ENCODE measurements around the gene MAP3K20. TPM values are rescaled to one million over a fixed set of nuclear protein-coding genes. Genes with fewer than 3 reads are reported as not detected.

MAP3K20 gene
- total and polyA plus RNA-seq, 3 experiments from 2014 or later, result 1.9 to 14.1 (median 11.2) TPM

- H3K36me3 ChIP-seq (ENCODE audit: insufficient read depth, low read length), result no peaks in the 10 kb centered on the region
- Mint-ChIP-seq H3K27ac (no peak overlapping the region), H3K4me3 (no peak overlapping the region), H3K36me3 (no peaks in the 10 kb centered on the region), H3K4me1 (no peaks in the 10 kb centered on the region), H3K27me3 (no peaks in the 10 kb centered on the region), H3K9me3 (no peaks in the 10 kb centered on the region)
- ChIA-PET POLR2A (no interaction called here), CTCF (no interaction called here)
- H3K4me1 ChIP-seq (ENCODE audit: insufficient read depth, low read length), result no peaks in the 10 kb centered on the region
- H3K9me3 ChIP-seq (ENCODE audit: low read length), result no peaks in the 10 kb centered on the region
- no peaks in the 10 kb centered on the region for H3K27me3 ChIP-seq (ENCODE audit: insufficient read depth, low read length, poor library complexity, severe bottlenecking)
- no peak overlapping the region for H3K27ac ChIP-seq (ENCODE audit: low read depth, low read length)
- H3K4me3 ChIP-seq (ENCODE audit: low read length), result no peak overlapping the region
- DNase-seq, result no peak
Observed at GRCh38 chr2:173191601-173192000, 116.0 kb downstream of the MAP3K20 start.

DNA sequence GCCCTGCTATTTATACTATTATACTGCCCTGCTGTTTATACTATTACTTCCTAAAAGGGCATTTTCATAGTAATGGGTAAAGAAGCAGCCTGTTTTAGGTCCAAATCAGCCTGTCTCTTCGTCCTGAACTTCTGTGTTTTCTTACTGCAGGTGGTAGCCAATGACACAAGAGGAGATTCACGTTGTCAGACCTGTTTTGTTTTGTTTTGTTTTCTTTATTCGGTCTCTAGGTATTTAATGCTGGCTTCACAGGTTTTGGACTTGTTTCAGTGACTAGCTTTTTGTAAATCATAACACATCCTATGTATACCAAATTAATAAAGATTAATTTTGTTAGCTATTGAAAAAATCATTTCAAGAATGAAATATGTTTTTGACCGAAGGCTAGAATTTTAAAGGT is 116.4 kb downstream of the MAP3K20 start:
- DNase-seq, result no peak
- H3K27me3 ChIP-seq (ENCODE audit: insufficient read depth, low read length, poor library complexity, severe bottlenecking), result no peaks in the 10 kb centered on the region
- POLR2A ChIA-PET, result no interaction called here
- Mint-ChIP-seq H3K4me3 (no peak overlapping the region), H3K27me3 (no peaks in the 10 kb centered on the region), H3K27ac (no peak overlapping the region), H3K4me1 (no peaks in the 10 kb centered on the region), H3K36me3 (no peaks in the 10 kb centered on the region), H3K9me3 (no peaks in the 10 kb centered on the region)
- H3K9me3 ChIP-seq (ENCODE audit: low read length), result no peaks in the 10 kb centered on the region
- H3K27ac ChIP-seq (ENCODE audit: low read depth, low read length), result no peak overlapping the region
- CTCF ChIA-PET, result no interaction called here
- H3K4me1 ChIP-seq (ENCODE audit: insufficient read depth, low read length), result no peaks in the 10 kb centered on the region
- H3K4me3 ChIP-seq (ENCODE audit: low read length), result no peak overlapping the region
- no peaks in the 10 kb centered on the region for H3K36me3 ChIP-seq (ENCODE audit: insufficient read depth, low read length)

DNA sequence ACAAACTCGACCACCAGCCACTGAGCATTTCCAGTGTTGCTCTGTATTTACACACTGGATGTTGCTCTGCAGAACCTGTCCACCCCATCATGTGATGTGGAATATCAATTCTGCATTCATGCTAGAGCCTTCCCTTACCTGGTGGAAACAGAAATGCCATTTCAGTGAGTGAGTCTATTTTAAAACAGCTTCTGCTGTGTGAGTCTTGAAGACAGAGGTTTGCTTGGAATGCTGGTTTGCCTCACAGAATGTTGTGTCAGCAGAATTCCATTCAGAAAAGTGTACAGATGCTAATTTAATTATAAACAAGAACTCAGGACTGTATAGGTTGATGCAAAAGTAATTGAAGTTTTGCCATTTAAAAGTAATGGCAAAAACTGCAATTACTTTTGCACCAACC is 118.3 kb downstream of the MAP3K20 start:
- Histone ChIP-seq H3K27me3 (ENCODE audit: insufficient read depth, low read length, poor library complexity, severe bottlenecking) (no peaks in the 10 kb centered on the region), H3K36me3 (ENCODE audit: insufficient read depth, low read length) (no peaks in the 10 kb centered on the region), H3K4me1 (ENCODE audit: insufficient read depth, low read length) (no peaks in the 10 kb centered on the region), H3K4me3 (ENCODE audit: low read length) (no peak overlapping the region), H3K9me3 (ENCODE audit: low read length) (no peaks in the 10 kb centered on the region), H3K27ac (ENCODE audit: low read depth, low read length) (no peak overlapping the region)
- no peak for DNase-seq
- Mint-ChIP-seq H3K27me3 (no peaks in the 10 kb centered on the region), H3K27ac (no peak overlapping the region), H3K36me3 (peaks cover 0 to 1% (median 0%) of the 10 kb centered on the region in 3 donors), H3K9me3 (no peaks in the 10 kb centered on the region), H3K4me3 (no peak overlapping the region), H3K4me1 (no peaks in the 10 kb centered on the region)
- POLR2A ChIA-PET, result no interaction called here
- CTCF ChIA-PET, result no interaction called here

GRCh38 chr2:173195100-173195499 is 119.5 kb downstream of the MAP3K20 start:
- H3K4me1 ChIP-seq (ENCODE audit: insufficient read depth, low read length), result no peaks in the 10 kb centered on the region
- Mint-ChIP-seq H3K27me3 (no peaks in the 10 kb centered on the region), H3K4me3 (no peak overlapping the region), H3K9me3 (no peaks in the 10 kb centered on the region), H3K4me1 (no peaks in the 10 kb centered on the region), H3K27ac (no peak overlapping the region), H3K36me3 (peaks cover 0 to 1% (median 0%) of the 10 kb centered on the region in 3 donors)
- H3K27me3 ChIP-seq (ENCODE audit: insufficient read depth, low read length, poor library complexity, severe bottlenecking), result no peaks in the 10 kb centered on the region
- H3K9me3 ChIP-seq (ENCODE audit: low read length), result no peaks in the 10 kb centered on the region
- CTCF ChIA-PET, result no interaction called here
- no peak overlapping the region for H3K4me3 ChIP-seq (ENCODE audit: low read length)
- H3K27ac ChIP-seq (ENCODE audit: low read depth, low read length), result no peak overlapping the region
- DNase-seq, result no peak
- POLR2A ChIA-PET, result no interaction called here
- H3K36me3 ChIP-seq (ENCODE audit: insufficient read depth, low read length), result no peaks in the 10 kb centered on the region

DNA sequence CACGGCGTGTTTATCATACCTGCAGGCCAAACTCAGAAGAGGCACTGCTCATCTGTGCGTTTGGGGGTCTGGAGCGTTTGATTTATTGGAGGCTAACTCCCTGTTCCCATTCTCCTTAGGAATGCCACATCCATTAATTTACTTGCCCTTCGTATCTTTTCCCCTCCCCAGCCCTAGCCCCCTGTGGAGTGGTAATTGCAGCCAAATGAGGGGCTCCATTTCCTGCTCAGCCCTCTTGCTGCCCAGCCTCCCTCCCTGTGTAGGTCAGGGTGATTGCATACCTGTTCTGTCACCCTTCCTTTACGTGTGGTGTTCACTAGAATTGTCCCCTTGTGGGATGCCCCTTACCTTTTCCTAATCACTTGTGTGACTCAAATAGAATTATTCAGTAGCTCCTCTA is 120.4 kb downstream of the MAP3K20 start:
- Histone ChIP-seq H3K36me3 (ENCODE audit: insufficient read depth, low read length) (no peaks in the 10 kb centered on the region), H3K9me3 (ENCODE audit: low read length) (no peaks in the 10 kb centered on the region), H3K27ac (ENCODE audit: low read depth, low read length) (no peak overlapping the region), H3K4me3 (ENCODE audit: low read length) (no peak overlapping the region), H3K4me1 (ENCODE audit: insufficient read depth, low read length) (no peaks in the 10 kb centered on the region), H3K27me3 (ENCODE audit: insufficient read depth, low read length, poor library complexity, severe bottlenecking) (no peaks in the 10 kb centered on the region)
- H3K27me3 Mint-ChIP-seq, result no peaks in the 10 kb centered on the region
- H3K9me3 Mint-ChIP-seq, result no peaks in the 10 kb centered on the region
- H3K4me1 Mint-ChIP-seq, result no peaks in the 10 kb centered on the region
- no peak for DNase-seq
- no peak overlapping the region for H3K27ac Mint-ChIP-seq
- no peak overlapping the region for H3K4me3 Mint-ChIP-seq
- H3K36me3 Mint-ChIP-seq, result peaks cover 0 to 1% (median 0%) of the 10 kb centered on the region in 3 donors
- ChIA-PET CTCF (no interaction called here), POLR2A (no interaction called here)

DNA sequence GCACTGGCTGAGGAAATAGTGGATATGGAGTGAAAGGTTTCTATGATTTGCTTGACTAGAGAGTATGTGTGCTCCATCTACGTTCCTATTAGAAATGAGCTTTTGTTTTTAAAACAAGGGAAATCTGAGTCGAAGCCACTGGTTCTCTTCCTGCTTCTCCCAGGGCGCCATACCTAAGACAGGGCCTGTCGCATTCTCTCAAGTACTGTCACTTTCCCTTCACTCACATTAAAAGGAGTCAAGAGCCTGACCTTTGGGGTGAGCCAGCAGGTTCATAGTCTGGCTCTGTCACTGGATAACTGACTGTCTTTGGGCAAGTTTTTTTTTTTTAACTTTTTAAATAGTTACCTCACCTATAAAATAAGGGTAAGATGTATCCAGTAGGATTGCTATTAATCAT is 121.0 kb downstream of the MAP3K20 start:
- H3K36me3 ChIP-seq (ENCODE audit: insufficient read depth, low read length), result no peaks in the 10 kb centered on the region
- no peak overlapping the region for H3K27ac ChIP-seq (ENCODE audit: low read depth, low read length)
- ChIA-PET CTCF (no interaction called here), POLR2A (no interaction called here)
- H3K9me3 Mint-ChIP-seq, result no peaks in the 10 kb centered on the region
- DNase-seq, result no peak
- H3K36me3 Mint-ChIP-seq, result peaks cover 0 to 1% (median 0%) of the 10 kb centered on the region in 3 donors
- no peaks in the 10 kb centered on the region for H3K9me3 ChIP-seq (ENCODE audit: low read length)
- no peaks in the 10 kb centered on the region for H3K27me3 ChIP-seq (ENCODE audit: insufficient read depth, low read length, poor library complexity, severe bottlenecking)
- no peak overlapping the region for H3K4me3 Mint-ChIP-seq
- no peak overlapping the region for H3K4me3 ChIP-seq (ENCODE audit: low read length)
- H3K4me1 Mint-ChIP-seq, result no peaks in the 10 kb centered on the region
- no peaks in the 10 kb centered on the region for H3K27me3 Mint-ChIP-seq
- no peaks in the 10 kb centered on the region for H3K4me1 ChIP-seq (ENCODE audit: insufficient read depth, low read length)
- no peak overlapping the region for H3K27ac Mint-ChIP-seq

DNA sequence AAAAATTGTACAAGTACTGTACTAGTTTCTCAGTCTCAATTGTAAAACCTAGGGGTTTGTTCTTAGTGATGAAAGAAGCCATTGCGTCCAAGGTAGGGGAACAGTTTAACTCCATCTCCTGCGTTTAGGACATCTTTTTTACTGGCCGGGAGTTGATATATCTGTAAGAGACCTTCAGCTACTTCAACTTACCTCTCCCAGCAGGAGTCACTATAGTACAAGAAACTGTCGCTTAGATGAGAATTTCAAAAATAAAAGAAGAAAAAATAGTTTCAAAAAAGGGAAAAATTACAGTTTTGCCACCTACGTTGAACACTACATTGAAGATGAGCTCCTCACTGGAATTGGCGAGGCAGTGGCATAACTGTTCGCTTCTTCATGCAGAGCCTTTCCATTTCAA is 122.7 kb downstream of the MAP3K20 start:
- Histone ChIP-seq H3K27me3 (ENCODE audit: insufficient read depth, low read length, poor library complexity, severe bottlenecking) (no peaks in the 10 kb centered on the region), H3K27ac (ENCODE audit: low read depth, low read length) (no peak overlapping the region), H3K36me3 (ENCODE audit: insufficient read depth, low read length) (no peaks in the 10 kb centered on the region), H3K9me3 (ENCODE audit: low read length) (no peaks in the 10 kb centered on the region), H3K4me1 (ENCODE audit: insufficient read depth, low read length) (no peaks in the 10 kb centered on the region), H3K4me3 (ENCODE audit: low read length) (no peak overlapping the region)
- no peaks in the 10 kb centered on the region for H3K9me3 Mint-ChIP-seq
- H3K4me3 Mint-ChIP-seq, result no peak overlapping the region
- CTCF ChIA-PET, result interaction anchor here (1.4 kb wide), 1 partner anchor 12 kb away, joined by 3 read pairs; no protein-coding TSS in a partner anchor
- DNase-seq, result no peak
- H3K4me1 Mint-ChIP-seq, result no peaks in the 10 kb centered on the region
- no peaks in the 10 kb centered on the region for H3K27me3 Mint-ChIP-seq
- POLR2A ChIA-PET, result no interaction called here
- no peak overlapping the region for H3K27ac Mint-ChIP-seq
- H3K36me3 Mint-ChIP-seq, result peaks cover 0 to 1% (median 0%) of the 10 kb centered on the region in 3 donors

- Histone ChIP-seq H3K36me3 (ENCODE audit: insufficient read depth, low read length) (no peaks in the 10 kb centered on the region), H3K4me1 (ENCODE audit: insufficient read depth, low read length) (no peaks in the 10 kb centered on the region), H3K4me3 (ENCODE audit: low read length) (no peak overlapping the region), H3K27ac (ENCODE audit: low read depth, low read length) (no peak overlapping the region), H3K27me3 (ENCODE audit: insufficient read depth, low read length, poor library complexity, severe bottlenecking) (no peaks in the 10 kb centered on the region), H3K9me3 (ENCODE audit: low read length) (no peaks in the 10 kb centered on the region)
- no peaks in the 10 kb centered on the region for H3K4me1 Mint-ChIP-seq
- H3K9me3 Mint-ChIP-seq, result no peaks in the 10 kb centered on the region
- no peak overlapping the region for H3K27ac Mint-ChIP-seq
- POLR2A ChIA-PET, result no interaction called here
- CTCF ChIA-PET, result interaction anchor here (1.1 kb wide), 1 partner anchor 11 kb away, joined by 3 read pairs; no protein-coding TSS in a partner anchor
- H3K4me3 Mint-ChIP-seq, result no peak overlapping the region
- H3K36me3 Mint-ChIP-seq, result peaks cover 0 to 1% (median 0%) of the 10 kb centered on the region in 3 donors
- no peaks in the 10 kb centered on the region for H3K27me3 Mint-ChIP-seq
- DNase-seq, result no peak
Observed at GRCh38 chr2:173199294-173199693, 123.6 kb downstream of the MAP3K20 start.

DNA sequence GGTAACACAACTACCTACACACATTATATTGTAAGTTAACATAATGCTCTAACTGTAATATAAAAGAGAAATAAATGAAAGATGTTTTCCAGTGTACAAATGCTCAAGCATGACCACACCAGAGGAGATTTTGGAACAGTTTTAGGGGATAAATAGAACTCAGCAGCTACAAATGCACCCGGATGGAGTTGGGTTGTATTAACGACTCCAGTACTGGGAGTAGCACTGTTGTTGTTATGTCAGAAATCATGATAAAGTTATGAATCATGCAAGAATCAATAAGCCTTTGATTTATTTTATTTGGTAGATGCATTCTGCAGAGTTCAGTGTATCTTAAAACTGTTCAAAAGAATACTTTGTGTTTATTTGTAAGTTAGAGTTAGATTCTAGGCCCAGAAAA is 126.9 kb downstream of the MAP3K20 start:
- H3K27me3 ChIP-seq (ENCODE audit: insufficient read depth, low read length, poor library complexity, severe bottlenecking), result no peaks in the 10 kb centered on the region
- H3K4me1 ChIP-seq (ENCODE audit: insufficient read depth, low read length), result no peaks in the 10 kb centered on the region
- Mint-ChIP-seq H3K27ac (no peak overlapping the region), H3K4me1 (no peaks in the 10 kb centered on the region), H3K4me3 (no peak overlapping the region), H3K9me3 (no peaks in the 10 kb centered on the region), H3K27me3 (no peaks in the 10 kb centered on the region), H3K36me3 (peaks cover 0 to 1% (median 0%) of the 10 kb centered on the region in 3 donors)
- no peaks in the 10 kb centered on the region for H3K9me3 ChIP-seq (ENCODE audit: low read length)
- H3K4me3 ChIP-seq (ENCODE audit: low read length), result no peak overlapping the region
- ChIA-PET POLR2A (no interaction called here), CTCF (no interaction called here)
- H3K27ac ChIP-seq (ENCODE audit: low read depth, low read length), result no peak overlapping the region
- no peak for DNase-seq
- H3K36me3 ChIP-seq (ENCODE audit: insufficient read depth, low read length), result no peaks in the 10 kb centered on the region
